Breast epithelium (tissue), 4 donors: ENCODE results near the gene PNKD. TPM values are rescaled to one million over a fixed set of nuclear protein-coding genes. Genes with fewer than 3 reads are reported as not detected.
A peak's percentile ranks its signal among the peaks of the same experiment; 100 is the strongest.

Source experiments
- DNase-seq, 2 donors: peaks; one replicate each; pipeline ENCODE4 v3.0.0-alpha.2; 2019; ENCODE audit warnings: low spot score in 2 of 2
- H3K27ac ChIP-seq, 2 donors: fragments of 200-600 bp; sonication (generic) in 1 of 2; one replicate each; pipeline ENCODE4 v1.5.1; 2016 to 2019; ENCODE audit warnings: mild to moderate bottlenecking in 1 of 2
- H3K27me3 ChIP-seq, 2 donors: fragments of 200-600 bp; sonication (generic) in 1 of 2; one replicate each; pipeline versions ENCODE4 v1.5.1 to v1.6.0; 2017 to 2019; ENCODE audit warnings: control low read depth in 1 of 2, mild to moderate bottlenecking in 1 of 2
- H3K36me3 ChIP-seq: fragments of 200-600 bp; one replicate; pipeline ENCODE4 v1.5.1; 2019
- H3K4me1 ChIP-seq, 2 donors: fragments of 200-600 bp; sonication (generic); one replicate each; pipeline ENCODE4 v1.5.1; 2016 to 2019; ENCODE audit warnings: control low read depth in 1 of 2
- H3K4me3 ChIP-seq, 3 donors: fragments of 200-600 bp; sonication (generic); 1 replicate in 2 of 3; 2 replicates in 1 of 3; pipeline ENCODE4 v1.5.1; 2016 to 2019; ENCODE audit warnings: mild to moderate bottlenecking in 3 of 3, moderate library complexity in 2 of 3
- H3K9me3 ChIP-seq, 2 donors: fragments of 200-600 bp; sonication (generic) in 1 of 2; one replicate each; pipeline ENCODE4 v1.5.1; 2016 to 2019; ENCODE audit warnings: control low read depth in 1 of 2
- POLR2A ChIP-seq: fragments of 450-650 bp; IDR thresholded peaks from one replicate; pipeline ENCODE4 v1.6.1; 2016; ENCODE audit warnings: antibody characterized with exemption, mild to moderate bottlenecking, moderate library complexity
- POLR2AphosphoS5 ChIP-seq, 3 donors: sonication (generic); formaldehyde crosslinking; IDR thresholded peaks; one replicate each; pipeline ENCODE4 v1.6.1; 2017; ENCODE audit warnings: antibody characterized with exemption in 3 of 3
- intact Hi-C: fragments of 100-400 bp; cut with DNase I; formaldehyde crosslinking; loops from one replicate; pipeline ENCODE4 v1.15.1; 2023; ENCODE audit warnings: low total_unique reads
- total RNA-seq, 3 donors: library from RNA; depleted of rRNA; stranded (reverse); fragments of >200 nt; gene quantifications; one replicate each; pipeline ENCODE4 v1.1.0, GENCODE V29; 2016
- TF ChIP-seq, protein P1 (sequence below), 3 donors: fragments of 450-650 bp; IDR thresholded peaks; one replicate each; pipeline ENCODE4 v1.5.1; 2016 to 2017; ENCODE audit warnings: antibody characterized with exemption in 3 of 3, mild to moderate bottlenecking in 3 of 3, moderate library complexity in 3 of 3

The PNKD gene
- total RNA-seq, 3 donors from 2014 or later: 30.2 to 48.3 (median 35.6) TPM

DNA sequence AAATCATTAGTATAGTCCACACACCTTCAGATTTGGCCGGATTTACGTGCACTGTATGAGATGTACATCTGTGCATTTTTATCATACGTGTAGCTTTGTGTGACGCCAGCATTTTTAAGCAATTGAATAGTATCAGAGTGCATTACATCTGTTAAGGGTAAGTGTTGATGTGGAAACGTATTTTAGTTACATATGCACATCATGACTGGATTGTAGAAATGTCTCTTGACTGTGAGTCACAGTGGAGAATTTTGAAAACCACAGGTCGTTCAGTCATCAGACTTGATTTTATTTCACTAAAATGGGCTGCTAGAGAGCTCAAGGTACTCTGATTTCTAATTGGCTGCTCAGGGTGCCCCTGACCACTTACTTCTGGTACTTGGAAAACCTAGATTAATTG, 14.9 kb upstream of the PNKD start:
- H3K36me3 ChIP-seq: peaks cover 18% of the 10 kb centered on the region
- TF ChIP-seq POLR2A (no peak), POLR2AphosphoS5 (IDR thresholded peaks at IDR 0.05) (no peak)
- TF ChIP-seq, protein P1, sequence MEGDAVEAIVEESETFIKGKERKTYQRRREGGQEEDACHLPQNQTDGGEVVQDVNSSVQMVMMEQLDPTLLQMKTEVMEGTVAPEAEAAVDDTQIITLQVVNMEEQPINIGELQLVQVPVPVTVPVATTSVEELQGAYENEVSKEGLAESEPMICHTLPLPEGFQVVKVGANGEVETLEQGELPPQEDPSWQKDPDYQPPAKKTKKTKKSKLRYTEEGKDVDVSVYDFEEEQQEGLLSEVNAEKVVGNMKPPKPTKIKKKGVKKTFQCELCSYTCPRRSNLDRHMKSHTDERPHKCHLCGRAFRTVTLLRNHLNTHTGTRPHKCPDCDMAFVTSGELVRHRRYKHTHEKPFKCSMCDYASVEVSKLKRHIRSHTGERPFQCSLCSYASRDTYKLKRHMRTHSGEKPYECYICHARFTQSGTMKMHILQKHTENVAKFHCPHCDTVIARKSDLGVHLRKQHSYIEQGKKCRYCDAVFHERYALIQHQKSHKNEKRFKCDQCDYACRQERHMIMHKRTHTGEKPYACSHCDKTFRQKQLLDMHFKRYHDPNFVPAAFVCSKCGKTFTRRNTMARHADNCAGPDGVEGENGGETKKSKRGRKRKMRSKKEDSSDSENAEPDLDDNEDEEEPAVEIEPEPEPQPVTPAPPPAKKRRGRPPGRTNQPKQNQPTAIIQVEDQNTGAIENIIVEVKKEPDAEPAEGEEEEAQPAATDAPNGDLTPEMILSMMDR (IDR thresholded peaks at IDR 0.05): no peak
- no peak overlapping the region for H3K27ac ChIP-seq
- no peak overlapping the region for H3K4me3 ChIP-seq
- no peaks in the 10 kb centered on the region for H3K27me3 ChIP-seq
- no peaks in the 10 kb centered on the region for H3K9me3 ChIP-seq
- intact Hi-C loops: no loop called here
- DNase-seq: no peak
- H3K4me1 ChIP-seq: no peaks in the 10 kb centered on the region

DNA sequence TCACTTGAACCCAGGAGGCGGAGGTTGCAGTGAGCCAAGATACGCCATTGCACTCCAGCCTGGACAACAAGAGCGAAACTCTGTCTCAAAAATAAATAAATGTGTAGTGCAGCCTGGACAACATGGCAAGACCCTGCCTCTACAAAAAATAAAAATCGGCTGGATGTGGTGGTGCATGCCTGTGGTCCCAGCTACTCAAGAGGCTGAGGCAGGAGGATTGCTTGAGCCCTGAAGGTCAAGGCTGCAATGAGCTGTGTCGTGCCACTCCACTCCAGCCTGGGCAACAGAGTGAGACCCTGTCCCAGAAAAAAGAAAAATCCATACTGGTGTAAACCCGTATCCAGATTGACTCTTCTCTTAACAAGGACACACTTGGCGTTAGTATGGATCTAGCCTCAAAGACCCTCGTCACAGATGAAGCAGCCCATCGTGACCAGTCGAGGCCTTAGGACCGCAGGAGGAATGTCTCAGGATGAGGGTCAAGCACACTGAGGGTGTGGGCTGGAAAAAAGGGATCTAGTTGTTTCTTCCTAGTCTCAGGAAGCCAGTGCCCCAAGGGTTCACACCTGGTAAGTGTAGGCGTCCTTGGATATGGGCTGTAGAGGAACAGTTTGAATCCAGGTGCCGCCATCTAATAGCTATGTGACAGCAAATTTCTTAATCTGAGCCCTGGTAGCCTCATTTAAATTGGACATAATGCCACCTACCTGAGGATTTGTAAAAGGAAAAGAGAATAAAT, 13.5 kb upstream of the PNKD start:
- intact Hi-C loops: no loop called here
- peak in 1 of 2 donors; percentile 5 for DNase-seq
- no peaks in the 10 kb centered on the region for H3K9me3 ChIP-seq
- no peak overlapping the region for H3K4me3 ChIP-seq
- peak overlapping the region in 1 of 2 donors; percentile 62 for H3K27ac ChIP-seq
- H3K27me3 ChIP-seq: no peaks in the 10 kb centered on the region
- peaks cover 18% of the 10 kb centered on the region for H3K36me3 ChIP-seq
- no peaks in the 10 kb centered on the region for H3K4me1 ChIP-seq
- TF ChIP-seq, protein P1 (IDR thresholded peaks at IDR 0.05): no peak
- TF ChIP-seq POLR2A (no peak), POLR2AphosphoS5 (IDR thresholded peaks at IDR 0.05) (no peak)

DNA sequence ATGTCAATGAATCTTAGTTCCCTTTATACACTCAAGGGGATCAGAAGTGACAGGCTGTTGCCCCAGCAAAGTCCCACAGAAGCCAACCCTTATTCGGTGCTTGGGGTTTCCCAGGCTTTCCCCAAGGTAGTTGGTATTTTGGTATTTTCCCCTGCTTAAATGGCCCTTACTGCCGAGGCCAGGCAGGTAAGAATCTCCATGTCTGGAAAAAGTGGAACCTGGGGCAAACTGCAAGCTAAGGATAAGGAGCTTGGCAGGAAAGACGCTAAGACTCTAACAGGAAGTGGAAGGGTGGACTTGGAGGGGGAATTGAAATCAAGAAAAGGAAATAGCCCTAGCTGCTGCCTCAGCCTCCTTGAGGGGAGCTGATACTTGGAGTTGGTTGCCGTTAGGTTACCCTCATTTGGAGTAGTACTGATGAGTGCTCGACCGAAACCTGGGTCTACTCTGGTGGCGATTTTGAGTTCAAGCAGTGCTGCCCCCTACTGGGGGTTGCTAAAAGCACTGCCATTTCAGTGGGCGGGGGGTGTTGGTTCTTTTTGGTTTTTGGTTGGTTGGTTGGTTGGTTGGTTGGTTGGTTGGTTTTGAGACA, 12.8 kb upstream of the PNKD start:
- Histone ChIP-seq H3K9me3 (no peaks in the 10 kb centered on the region), H3K27ac (peak overlapping the region; percentile 48 to 62), H3K36me3 (peaks cover 18% of the 10 kb centered on the region), H3K4me3 (no peak overlapping the region), H3K27me3 (no peaks in the 10 kb centered on the region), H3K4me1 (no peaks in the 10 kb centered on the region)
- TF ChIP-seq POLR2A (no peak), POLR2AphosphoS5 (IDR thresholded peaks at IDR 0.05) (no peak)
- TF ChIP-seq, protein P1 (IDR thresholded peaks at IDR 0.05): peak in 2 of 3 donors; percentile 20 to 27
- intact Hi-C loops: no loop called here
- peak in 1 of 2 donors; percentile 7 for DNase-seq

DNA sequence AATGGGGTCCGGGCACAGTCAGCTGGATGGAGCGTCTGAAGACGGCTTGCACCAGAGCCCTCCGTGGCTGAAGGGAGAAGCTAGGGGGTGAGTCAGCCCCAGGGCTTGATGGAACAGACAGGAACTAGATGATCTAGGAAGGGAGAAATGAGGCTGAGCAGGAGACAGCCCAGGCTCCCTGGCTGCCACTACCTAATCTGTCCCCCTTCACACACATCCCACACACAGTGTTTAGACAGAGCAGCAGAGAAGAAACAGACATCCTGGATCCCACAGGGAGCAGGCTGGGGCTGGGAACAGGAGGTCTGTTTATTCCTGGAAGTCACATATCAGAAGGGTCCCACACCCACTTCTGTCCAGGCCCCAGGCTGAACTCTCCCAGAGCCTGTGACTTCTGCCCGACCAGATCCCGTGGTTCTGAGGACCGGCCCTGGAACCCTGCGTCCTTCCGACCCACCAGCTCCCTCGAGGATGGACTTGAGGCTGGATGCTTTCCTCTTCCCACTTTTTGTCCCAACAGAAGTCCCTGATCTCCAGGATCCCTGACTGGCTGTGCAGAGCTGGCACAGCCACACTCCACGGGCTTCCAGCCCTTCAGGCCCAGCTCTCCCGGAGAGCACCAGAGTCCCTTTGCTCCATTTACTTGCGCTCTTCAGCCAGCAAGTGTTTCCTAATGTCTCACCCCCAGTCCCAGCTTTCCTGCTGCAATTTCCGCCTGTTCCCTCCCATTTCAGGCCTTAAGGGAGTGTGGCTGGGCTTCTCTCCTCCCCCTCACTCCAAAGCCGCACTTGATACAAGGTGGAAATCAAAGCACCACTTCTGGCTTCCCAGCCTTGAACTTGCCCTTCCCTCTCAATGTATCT, 11.0 kb upstream of the PNKD start:
- no peaks in the 10 kb centered on the region for H3K27me3 ChIP-seq
- peak overlapping the region; percentile 79 to 96 for H3K27ac ChIP-seq
- peak in 1 of 2 donors; percentile 52 for DNase-seq
- intact Hi-C loops: no loop called here
- peak overlapping the region in 2 of 3 donors; percentile 0 to 48 for H3K4me3 ChIP-seq
- TF ChIP-seq POLR2A: peak; percentile 34
- peak in 2 of 3 donors; percentile 20 to 48 for TF ChIP-seq POLR2AphosphoS5 (IDR thresholded peaks at IDR 0.05)
- TF ChIP-seq, protein P1 (IDR thresholded peaks at IDR 0.05): no peak
- H3K9me3 ChIP-seq: no peaks in the 10 kb centered on the region
- peaks cover 11% of the 10 kb centered on the region for H3K36me3 ChIP-seq
- H3K4me1 ChIP-seq: no peaks in the 10 kb centered on the region
